ENCODE data around the gene TBC1D22B. TPM values are rescaled to one million over a fixed set of nuclear protein-coding genes. Genes with fewer than 3 reads are reported as not detected.

TBC1D22B gene
- total and polyA plus RNA-seq, 7 donors: 6.1 to 10.8 (median 7.2) TPM

GRCh38 chr6:37357860-37358259 lies 100.3 kb downstream of the TBC1D22B start:
- peaks cover 0 to 21% (median 2%) of the 10 kb centered on the region in 4 donors for H3K36me3 ChIP-seq
- intact Hi-C loops (cut with DNase I): no loop called here
- WGBS, 2 donors: 89 to 92% methylated on average over 2 of the region's 2 CpGs
- no peak overlapping the region for H3K27ac ChIP-seq
- H3K4me1 ChIP-seq: peaks cover 0 to 28% (median 16%) of the 10 kb centered on the region in 4 donors
- H3K4me3 ChIP-seq: no peak overlapping the region
- no peak for DNase-seq
- no peaks in the 10 kb centered on the region for H3K9me3 ChIP-seq
- H3K27me3 ChIP-seq: no peaks in the 10 kb centered on the region
- no peak for TF ChIP-seq EP300 (IDR thresholded peaks at IDR 0.05)
- TF ChIP-seq, protein P1, sequence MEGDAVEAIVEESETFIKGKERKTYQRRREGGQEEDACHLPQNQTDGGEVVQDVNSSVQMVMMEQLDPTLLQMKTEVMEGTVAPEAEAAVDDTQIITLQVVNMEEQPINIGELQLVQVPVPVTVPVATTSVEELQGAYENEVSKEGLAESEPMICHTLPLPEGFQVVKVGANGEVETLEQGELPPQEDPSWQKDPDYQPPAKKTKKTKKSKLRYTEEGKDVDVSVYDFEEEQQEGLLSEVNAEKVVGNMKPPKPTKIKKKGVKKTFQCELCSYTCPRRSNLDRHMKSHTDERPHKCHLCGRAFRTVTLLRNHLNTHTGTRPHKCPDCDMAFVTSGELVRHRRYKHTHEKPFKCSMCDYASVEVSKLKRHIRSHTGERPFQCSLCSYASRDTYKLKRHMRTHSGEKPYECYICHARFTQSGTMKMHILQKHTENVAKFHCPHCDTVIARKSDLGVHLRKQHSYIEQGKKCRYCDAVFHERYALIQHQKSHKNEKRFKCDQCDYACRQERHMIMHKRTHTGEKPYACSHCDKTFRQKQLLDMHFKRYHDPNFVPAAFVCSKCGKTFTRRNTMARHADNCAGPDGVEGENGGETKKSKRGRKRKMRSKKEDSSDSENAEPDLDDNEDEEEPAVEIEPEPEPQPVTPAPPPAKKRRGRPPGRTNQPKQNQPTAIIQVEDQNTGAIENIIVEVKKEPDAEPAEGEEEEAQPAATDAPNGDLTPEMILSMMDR (IDR thresholded peaks at IDR 0.05): no peak
- no peak for TF ChIP-seq POLR2A (IDR thresholded peaks at IDR 0.05)
- no peak for TF ChIP-seq POLR2AphosphoS5 (IDR thresholded peaks at IDR 0.05)

DNA sequence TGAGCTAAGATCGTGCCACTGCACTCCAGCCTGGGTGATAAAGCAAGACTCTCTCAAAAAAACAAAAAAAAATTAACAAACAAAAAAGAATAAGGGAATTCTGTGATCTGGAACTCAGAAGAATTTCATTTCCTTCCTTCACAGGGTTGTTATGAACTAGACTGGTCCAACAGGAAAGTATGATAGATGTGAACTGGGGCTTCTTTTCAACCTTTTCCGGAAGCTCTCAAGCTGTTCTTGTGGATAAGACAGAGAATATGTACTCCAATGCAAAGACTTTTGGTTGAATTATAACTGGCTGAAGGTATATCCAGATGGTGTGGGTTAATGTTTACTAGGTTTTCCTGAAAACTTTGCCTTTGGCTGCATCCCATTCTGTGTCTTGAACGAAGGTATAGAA lies 101.5 kb downstream of the TBC1D22B start:
- Histone ChIP-seq H3K27me3 (no peaks in the 10 kb centered on the region), H3K9me3 (no peaks in the 10 kb centered on the region), H3K4me3 (no peak overlapping the region), H3K4me1 (peaks cover 0 to 23% (median 11%) of the 10 kb centered on the region in 4 donors), H3K36me3 (peaks cover 0 to 29% (median 2%) of the 10 kb centered on the region in 4 donors), H3K27ac (no peak overlapping the region)
- DNase-seq: no peak
- TF ChIP-seq POLR2A (IDR thresholded peaks at IDR 0.05): no peak
- TF ChIP-seq EP300 (IDR thresholded peaks at IDR 0.05): no peak
- TF ChIP-seq, protein P1 (IDR thresholded peaks at IDR 0.05): no peak
- no peak for TF ChIP-seq POLR2AphosphoS5 (IDR thresholded peaks at IDR 0.05)
- 68 to 70% methylated on average over 3 of the region's 3 CpGs for WGBS, 2 donors
- intact Hi-C loops (cut with DNase I): no loop called here

GRCh38 chr6:37362101-37362828 lies 104.7 kb downstream of the TBC1D22B start:
- Histone ChIP-seq H3K27ac (no peak overlapping the region), H3K9me3 (no peaks in the 10 kb centered on the region), H3K27me3 (no peaks in the 10 kb centered on the region), H3K4me1 (peaks cover 0 to 6% (median 3%) of the 10 kb centered on the region in 4 donors), H3K4me3 (no peak overlapping the region), H3K36me3 (peaks cover 0 to 29% (median 2%) of the 10 kb centered on the region in 4 donors)
- intact Hi-C loops (cut with DNase I): no loop called here
- DNase-seq: no peak
- 70 to 84% methylated on average over 2 of the region's 2 CpGs for WGBS, 2 donors
- TF ChIP-seq POLR2AphosphoS5 (IDR thresholded peaks at IDR 0.05): no peak
- TF ChIP-seq POLR2A (IDR thresholded peaks at IDR 0.05): no peak
- TF ChIP-seq, protein P1 (IDR thresholded peaks at IDR 0.05): no peak
- no peak for TF ChIP-seq EP300 (IDR thresholded peaks at IDR 0.05)

DNA sequence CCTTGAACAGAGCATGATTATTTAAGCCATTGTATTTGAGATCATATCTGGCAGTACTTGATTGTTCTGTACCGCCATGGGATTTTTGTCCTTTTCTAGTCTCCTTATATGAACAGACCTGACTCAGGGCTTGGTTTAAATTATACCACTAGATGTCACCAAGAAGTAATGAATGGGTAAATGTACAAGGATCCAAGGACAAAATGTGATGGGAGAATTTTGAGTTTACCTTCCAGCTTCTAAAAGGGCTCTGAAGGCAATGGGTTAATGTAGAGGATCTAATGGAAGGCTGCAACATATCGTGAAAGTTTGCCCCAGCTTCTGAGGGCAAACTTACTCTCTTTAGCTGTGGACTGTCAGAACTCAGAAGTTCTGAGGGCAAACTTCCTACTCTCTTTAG lies 108.2 kb downstream of the TBC1D22B start:
- Histone ChIP-seq H3K9me3 (no peaks in the 10 kb centered on the region), H3K4me3 (no peak overlapping the region), H3K27ac (no peak overlapping the region), H3K4me1 (peaks cover 0 to under 1% (median 0%) of the 10 kb centered on the region in 4 donors), H3K27me3 (no peaks in the 10 kb centered on the region), H3K36me3 (peaks cover 3 to 50% (median 9%) of the 10 kb centered on the region in 4 donors)
- TF ChIP-seq POLR2A (IDR thresholded peaks at IDR 0.05) (no peak), POLR2AphosphoS5 (IDR thresholded peaks at IDR 0.05) (no peak), EP300 (IDR thresholded peaks at IDR 0.05) (no peak)
- TF ChIP-seq, protein P1 (IDR thresholded peaks at IDR 0.05): no peak
- DNase-seq: no peak
- intact Hi-C loops (cut with DNase I): no loop called here
- WGBS, 2 donors: 65 to 69% methylated on average over 2 of the region's 2 CpGs
